ENCODE measurements around the gene PHKG2.
A peak's percentile ranks its signal among the peaks of the same experiment; 100 is the strongest.

PHKG2 gene

GRCh38 chr16:30775131-30775391 is 26.8 kb downstream of the PHKG2 start:
- DNase-seq (ENCODE audit: low spot score), result no peak

GRCh38 chr16:30775392-30776188 is 27.4 kb downstream of the PHKG2 start:
- peak; percentile 93 for DNase-seq (ENCODE audit: low spot score)

- no peak for DNase-seq (ENCODE audit: low spot score)
Measured at GRCh38 chr16:30777591-30778297, 29.5 kb downstream of the PHKG2 start.

GRCh38 chr16:30778549-30779244 is 30.5 kb downstream of the PHKG2 start:
- no peak for DNase-seq (ENCODE audit: low spot score)

GRCh38 chr16:30779596-30779995 is 31.4 kb downstream of the PHKG2 start:
- DNase-seq (ENCODE audit: low spot score), result no peak

GRCh38 chr16:30780021-30780420 is 31.8 kb downstream of the PHKG2 start:
- DNase-seq (ENCODE audit: low spot score), result no peak

- no peak for DNase-seq (ENCODE audit: low spot score)
Measured at GRCh38 chr16:30780549-30780948, 32.3 kb downstream of the PHKG2 start.

GRCh38 chr16:30782486-30783279 is 34.5 kb downstream of the PHKG2 start:
- DNase-seq (ENCODE audit: low spot score), result no peak

GRCh38 chr16:30783280-30784109 is 35.3 kb downstream of the PHKG2 start:
- no peak for DNase-seq (ENCODE audit: low spot score)

GRCh38 chr16:30784215-30784614 is 36.0 kb downstream of the PHKG2 start:
- DNase-seq (ENCODE audit: low spot score), result no peak

- peak; percentile 44 for DNase-seq (ENCODE audit: low spot score)
Measured at GRCh38 chr16:30785126-30786106, 37.2 kb downstream of the PHKG2 start.

GRCh38 chr16:30786115-30786935 is 38.1 kb downstream of the PHKG2 start:
- DNase-seq (ENCODE audit: low spot score), result peak; percentile 67

GRCh38 chr16:30786936-30787612 is 38.8 kb downstream of the PHKG2 start, which contains the start of gene ZNF629:
Gene ZNF629 (minus strand): TSS chr16:30787205. CDS start chr16:30784482, 2,723 bp downstream.
- peak; percentile 84 for DNase-seq (ENCODE audit: low spot score)

GRCh38 chr16:30787613-30788378 is 39.6 kb downstream of the PHKG2 start:
- DNase-seq (ENCODE audit: low spot score), result peak; percentile 46

GRCh38 chr16:30793508-30794069 is 45.4 kb downstream of the PHKG2 start:
- DNase-seq (ENCODE audit: low spot score), result no peak

GRCh38 chr16:30794634-30795033 is 46.4 kb downstream of the PHKG2 start:
- DNase-seq (ENCODE audit: low spot score), result no peak

GRCh38 chr16:30797670-30798309 is 49.6 kb downstream of the PHKG2 start:
- DNase-seq (ENCODE audit: low spot score), result peak; percentile 59

Data from RKO (cell line).